Measurements from ENCODE around the gene TRERF1.

DNA sequence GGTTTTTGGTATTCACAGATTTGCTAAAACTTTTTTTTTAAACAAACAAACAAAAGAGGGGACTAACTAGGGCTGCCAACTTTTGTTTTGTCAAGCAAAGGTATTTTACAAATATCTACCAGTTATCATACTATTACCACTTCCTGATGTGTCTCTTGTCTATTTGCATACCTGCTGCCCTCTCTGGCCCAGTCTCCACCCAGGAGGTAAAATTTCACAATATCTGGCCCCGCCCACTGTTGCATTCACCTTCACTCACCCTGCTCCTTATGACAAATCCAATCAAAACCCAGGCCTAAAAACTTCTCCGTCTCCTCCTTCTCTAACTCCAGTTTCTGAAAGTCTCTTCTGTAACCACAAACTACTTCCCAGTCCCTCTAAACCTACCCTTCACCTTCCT lies 82.2 kb downstream of the TRERF1 start:
- TF ChIP-seq FOS (IDR thresholded peaks at IDR 0.05; ENCODE audit: low read depth, low read length), result no peak
- no peak for TF ChIP-seq RCOR1 (IDR thresholded peaks at IDR 0.05; ENCODE audit: insufficient replicate concordance, low read length)
- no peak for TF ChIP-seq MXI1 (IDR thresholded peaks at IDR 0.05; ENCODE audit: borderline replicate concordance, low read depth, low read length)
- TF ChIP-seq, protein P1, sequence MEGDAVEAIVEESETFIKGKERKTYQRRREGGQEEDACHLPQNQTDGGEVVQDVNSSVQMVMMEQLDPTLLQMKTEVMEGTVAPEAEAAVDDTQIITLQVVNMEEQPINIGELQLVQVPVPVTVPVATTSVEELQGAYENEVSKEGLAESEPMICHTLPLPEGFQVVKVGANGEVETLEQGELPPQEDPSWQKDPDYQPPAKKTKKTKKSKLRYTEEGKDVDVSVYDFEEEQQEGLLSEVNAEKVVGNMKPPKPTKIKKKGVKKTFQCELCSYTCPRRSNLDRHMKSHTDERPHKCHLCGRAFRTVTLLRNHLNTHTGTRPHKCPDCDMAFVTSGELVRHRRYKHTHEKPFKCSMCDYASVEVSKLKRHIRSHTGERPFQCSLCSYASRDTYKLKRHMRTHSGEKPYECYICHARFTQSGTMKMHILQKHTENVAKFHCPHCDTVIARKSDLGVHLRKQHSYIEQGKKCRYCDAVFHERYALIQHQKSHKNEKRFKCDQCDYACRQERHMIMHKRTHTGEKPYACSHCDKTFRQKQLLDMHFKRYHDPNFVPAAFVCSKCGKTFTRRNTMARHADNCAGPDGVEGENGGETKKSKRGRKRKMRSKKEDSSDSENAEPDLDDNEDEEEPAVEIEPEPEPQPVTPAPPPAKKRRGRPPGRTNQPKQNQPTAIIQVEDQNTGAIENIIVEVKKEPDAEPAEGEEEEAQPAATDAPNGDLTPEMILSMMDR (conservative IDR thresholded peaks at IDR 0.05; ENCODE audit: low read depth, low read length), result no peak
- peak; percentile 46 for TF ChIP-seq CEBPB (IDR thresholded peaks at IDR 0.05; ENCODE audit: low read depth, low read length)
- no peak for TF ChIP-seq SMC3 (IDR thresholded peaks at IDR 0.05; ENCODE audit: low read depth, low read length)
- TF ChIP-seq POLR2A (IDR thresholded peaks at IDR 0.05; ENCODE audit: low read depth, low read length), result no peak
- TF ChIP-seq, protein P2, sequence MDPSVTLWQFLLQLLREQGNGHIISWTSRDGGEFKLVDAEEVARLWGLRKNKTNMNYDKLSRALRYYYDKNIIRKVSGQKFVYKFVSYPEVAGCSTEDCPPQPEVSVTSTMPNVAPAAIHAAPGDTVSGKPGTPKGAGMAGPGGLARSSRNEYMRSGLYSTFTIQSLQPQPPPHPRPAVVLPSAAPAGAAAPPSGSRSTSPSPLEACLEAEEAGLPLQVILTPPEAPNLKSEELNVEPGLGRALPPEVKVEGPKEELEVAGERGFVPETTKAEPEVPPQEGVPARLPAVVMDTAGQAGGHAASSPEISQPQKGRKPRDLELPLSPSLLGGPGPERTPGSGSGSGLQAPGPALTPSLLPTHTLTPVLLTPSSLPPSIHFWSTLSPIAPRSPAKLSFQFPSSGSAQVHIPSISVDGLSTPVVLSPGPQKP (IDR thresholded peaks at IDR 0.05; ENCODE audit: borderline replicate concordance, low read depth, low read length), result no peak
- TF ChIP-seq MAZ (IDR thresholded peaks at IDR 0.05; ENCODE audit: borderline replicate concordance, low read depth, low read length), result no peak
- TF ChIP-seq, protein P3, sequence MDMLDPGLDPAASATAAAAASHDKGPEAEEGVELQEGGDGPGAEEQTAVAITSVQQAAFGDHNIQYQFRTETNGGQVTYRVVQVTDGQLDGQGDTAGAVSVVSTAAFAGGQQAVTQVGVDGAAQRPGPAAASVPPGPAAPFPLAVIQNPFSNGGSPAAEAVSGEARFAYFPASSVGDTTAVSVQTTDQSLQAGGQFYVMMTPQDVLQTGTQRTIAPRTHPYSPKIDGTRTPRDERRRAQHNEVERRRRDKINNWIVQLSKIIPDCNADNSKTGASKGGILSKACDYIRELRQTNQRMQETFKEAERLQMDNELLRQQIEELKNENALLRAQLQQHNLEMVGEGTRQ (IDR thresholded peaks at IDR 0.05; ENCODE audit: low read depth, low read length), result no peak
- TF ChIP-seq BHLHE40 (IDR thresholded peaks at IDR 0.05; ENCODE audit: low read depth, low read length), result no peak
- no peak for TF ChIP-seq RAD21 (IDR thresholded peaks at IDR 0.05; ENCODE audit: low read length)

All from IMR-90 (cell line).